Subcutaneous abdominal adipose tissue (tissue), 5 donors: ENCODE results near the gene RNF144A.

Source experiments
- H3K27ac ChIP-seq: one replicate; pipeline ENCODE4 v1.7.0; 2013; ENCODE audit warnings: low read depth, mild to moderate bottlenecking, inconsistent platforms, low read length, moderate library complexity
- H3K27me3 ChIP-seq, 5 donors: one replicate each; pipeline ENCODE4 v1.7.0; 2013; ENCODE audit warnings: low read length in 5 of 5, inconsistent platforms in 1 of 5; ENCODE audit not compliant: control insufficient read depth in 5 of 5, insufficient read depth in 4 of 5
- H3K36me3 ChIP-seq, 5 donors: one replicate each; pipeline ENCODE4 v1.7.0; 2013; ENCODE audit warnings: low read length in 5 of 5; ENCODE audit not compliant: control insufficient read depth in 5 of 5, insufficient read depth in 5 of 5
- H3K4me1 ChIP-seq, 5 donors: one replicate each; pipeline ENCODE4 v1.7.0; 2013; ENCODE audit warnings: low read length in 5 of 5, mild to moderate bottlenecking in 3 of 5, moderate library complexity in 1 of 5; ENCODE audit not compliant: control insufficient read depth in 5 of 5, insufficient read depth in 5 of 5
- H3K4me3 ChIP-seq, 5 donors: one replicate each; pipeline ENCODE4 v1.7.0; 2013; ENCODE audit warnings: low read length in 5 of 5, low read depth in 1 of 5
- H3K9ac ChIP-seq, 5 donors: one replicate each; pipeline ENCODE4 v1.7.0; 2013; ENCODE audit warnings: low read length in 5 of 5, mild to moderate bottlenecking in 4 of 5, moderate library complexity in 3 of 5
- H3K9me3 ChIP-seq, 5 donors: one replicate each; pipeline ENCODE4 v1.7.0; 2013; ENCODE audit warnings: low read length in 5 of 5; ENCODE audit not compliant: control insufficient read depth in 5 of 5
- donor health status: healthy.
- donor health status: healthy.
- donor health status: healthy.
- donor health status: healthy.
- donor health status: healthy.

RNF144A gene

GRCh38 chr2:6927186-6927585, 10.0 kb downstream of the RNF144A start:
- no peak overlapping the region for H3K4me3 ChIP-seq
- no peaks in the 10 kb centered on the region for H3K36me3 ChIP-seq
- no peaks in the 10 kb centered on the region for H3K9me3 ChIP-seq
- H3K4me1 ChIP-seq, result peaks cover 1 to 42% (median 26%) of the 10 kb centered on the region in 5 donors
- H3K27ac ChIP-seq, result peak overlapping the region; percentile 39
- H3K9ac ChIP-seq, result peak overlapping the region in 2 of 5 donors; percentile 33 to 38
- no peaks in the 10 kb centered on the region for H3K27me3 ChIP-seq

- Histone ChIP-seq H3K4me3 (no peak overlapping the region), H3K4me1 (peaks cover 1 to 42% (median 26%) of the 10 kb centered on the region in 5 donors), H3K36me3 (no peaks in the 10 kb centered on the region), H3K9ac (peak overlapping the region in 1 of 5 donors; percentile 38), H3K27ac (no peak overlapping the region), H3K27me3 (no peaks in the 10 kb centered on the region), H3K9me3 (no peaks in the 10 kb centered on the region)
Measured at GRCh38 chr2:6927753-6928152, 10.5 kb downstream of the RNF144A start.

- Histone ChIP-seq H3K9ac (no peak overlapping the region), H3K9me3 (no peaks in the 10 kb centered on the region), H3K27me3 (no peaks in the 10 kb centered on the region), H3K36me3 (no peaks in the 10 kb centered on the region), H3K4me1 (peaks cover under 1 to 39% (median 26%) of the 10 kb centered on the region in 5 donors), H3K4me3 (no peak overlapping the region), H3K27ac (no peak overlapping the region)
Measured at GRCh38 chr2:6928452-6928851, 11.2 kb downstream of the RNF144A start.

GRCh38 chr2:6929196-6929819, 12.1 kb downstream of the RNF144A start:
- Histone ChIP-seq H3K27ac (no peak overlapping the region), H3K36me3 (no peaks in the 10 kb centered on the region), H3K4me1 (peaks cover 0 to 41% (median 30%) of the 10 kb centered on the region in 5 donors), H3K27me3 (no peaks in the 10 kb centered on the region), H3K4me3 (no peak overlapping the region), H3K9ac (no peak overlapping the region), H3K9me3 (no peaks in the 10 kb centered on the region)

GRCh38 chr2:6930923-6931647, 13.9 kb downstream of the RNF144A start:
- H3K27me3 ChIP-seq, result no peaks in the 10 kb centered on the region
- H3K4me1 ChIP-seq, result peaks cover 0 to 30% (median 23%) of the 10 kb centered on the region in 5 donors
- no peak overlapping the region for H3K9ac ChIP-seq
- no peaks in the 10 kb centered on the region for H3K9me3 ChIP-seq
- no peaks in the 10 kb centered on the region for H3K36me3 ChIP-seq
- H3K4me3 ChIP-seq, result no peak overlapping the region
- no peak overlapping the region for H3K27ac ChIP-seq

GRCh38 chr2:6931753-6932152, 14.5 kb downstream of the RNF144A start:
- no peak overlapping the region for H3K9ac ChIP-seq
- H3K27ac ChIP-seq, result no peak overlapping the region
- no peak overlapping the region for H3K4me3 ChIP-seq
- H3K36me3 ChIP-seq, result no peaks in the 10 kb centered on the region
- H3K4me1 ChIP-seq, result peaks cover 0 to 24% (median 21%) of the 10 kb centered on the region in 5 donors
- no peaks in the 10 kb centered on the region for H3K27me3 ChIP-seq
- no peaks in the 10 kb centered on the region for H3K9me3 ChIP-seq

- no peaks in the 10 kb centered on the region for H3K27me3 ChIP-seq
- H3K36me3 ChIP-seq, result no peaks in the 10 kb centered on the region
- no peak overlapping the region for H3K9ac ChIP-seq
- H3K4me3 ChIP-seq, result no peak overlapping the region
- H3K4me1 ChIP-seq, result peaks cover 0 to 19% (median 17%) of the 10 kb centered on the region in 5 donors
- H3K9me3 ChIP-seq, result no peaks in the 10 kb centered on the region
- H3K27ac ChIP-seq, result no peak overlapping the region
Measured at GRCh38 chr2:6932206-6932605, 15.0 kb downstream of the RNF144A start.

DNA sequence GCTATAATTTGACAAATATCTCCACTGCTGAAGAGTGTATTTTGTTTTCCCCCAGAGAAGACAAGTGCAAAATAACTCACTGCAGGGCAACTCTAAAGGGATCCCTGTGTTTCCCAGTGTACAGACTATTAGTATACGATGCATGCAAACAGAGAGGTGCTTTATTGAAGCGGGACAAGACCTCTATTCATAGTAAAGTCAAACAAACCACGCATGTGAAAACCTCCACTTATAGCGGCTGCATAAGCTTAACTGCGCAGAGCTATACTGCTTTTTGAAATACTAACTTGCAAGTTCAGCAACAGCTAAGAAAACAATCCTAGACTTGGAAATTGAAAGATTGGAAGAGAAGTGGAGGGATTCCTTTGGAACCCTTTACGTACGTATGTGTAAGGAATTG, 15.6 kb downstream of the RNF144A start:
- Histone ChIP-seq H3K27ac (no peak overlapping the region), H3K4me1 (peaks cover 0 to 15% (median 13%) of the 10 kb centered on the region in 5 donors), H3K9ac (no peak overlapping the region)

GRCh38 chr2:6933911-6934310, 16.7 kb downstream of the RNF144A start:
- Histone ChIP-seq H3K27me3 (no peaks in the 10 kb centered on the region), H3K9ac (no peak overlapping the region)

More for the DNA sequence above, 15.6 kb downstream of the RNF144A start:
- no peak overlapping the region for H3K4me3 ChIP-seq
- no peaks in the 10 kb centered on the region for H3K36me3 ChIP-seq
- no peaks in the 10 kb centered on the region for H3K9me3 ChIP-seq
- H3K27me3 ChIP-seq, result no peaks in the 10 kb centered on the region

GRCh38 chr2:6934345-6934744, 17.1 kb downstream of the RNF144A start:
- H3K9ac ChIP-seq, result no peak overlapping the region

More at GRCh38 chr2:6933911-6934310, 16.7 kb downstream of the RNF144A start:
- Histone ChIP-seq H3K36me3 (no peaks in the 10 kb centered on the region), H3K4me1 (peaks cover 0 to 13% (median 11%) of the 10 kb centered on the region in 5 donors), H3K9me3 (no peaks in the 10 kb centered on the region), H3K4me3 (no peak overlapping the region), H3K27ac (no peak overlapping the region)

More at GRCh38 chr2:6934345-6934744, 17.1 kb downstream of the RNF144A start:
- H3K9me3 ChIP-seq, result no peaks in the 10 kb centered on the region
- H3K4me3 ChIP-seq, result no peak overlapping the region
- H3K4me1 ChIP-seq, result peaks cover 0 to 13% (median 8%) of the 10 kb centered on the region in 5 donors
- H3K27ac ChIP-seq, result no peak overlapping the region
- no peaks in the 10 kb centered on the region for H3K36me3 ChIP-seq
- no peaks in the 10 kb centered on the region for H3K27me3 ChIP-seq
